Tibial nerve (tissue), 4 donors: ENCODE data around the gene TENT4B. TPM values are rescaled to one million over a fixed set of nuclear protein-coding genes. Genes with fewer than 3 reads are reported as not detected.

ENCODE experiments used
- DNase-seq, 2 donors: peaks; one replicate each; pipeline ENCODE4 v3.0.0-alpha.2; 2019; ENCODE audit warnings: low spot score in 2 of 2
- H3K27ac ChIP-seq, 4 donors: fragments of 200-600 bp; sonication (generic) in 3 of 4; one replicate each; pipeline ENCODE4 v1.5.1; 2017 to 2019; ENCODE audit warnings: mild to moderate bottlenecking in 1 of 4
- H3K27me3 ChIP-seq, 2 donors: fragments of 200-600 bp; sonication (generic) in 1 of 2; one replicate each; pipeline versions ENCODE4 v1.5.1 to v1.6.0; 2017 to 2019
- H3K36me3 ChIP-seq, 3 donors: fragments of 200-600 bp; sonication (generic); one replicate each; pipeline ENCODE4 v1.5.1; 2018 to 2019
- H3K4me1 ChIP-seq, 4 donors: fragments of 200-600 bp; sonication (generic) in 3 of 4; one replicate each; pipeline ENCODE4 v1.5.1; 2017 to 2019
- H3K4me3 ChIP-seq, 4 donors: fragments of 200-600 bp; sonication (generic) in 3 of 4; one replicate each; pipeline ENCODE4 v1.5.1; 2017 to 2019; ENCODE audit warnings: mild to moderate bottlenecking in 1 of 4, moderate library complexity in 1 of 4
- H3K9me3 ChIP-seq, 4 donors: fragments of 200-600 bp; sonication (generic) in 3 of 4; one replicate each; pipeline ENCODE4 v1.5.1; 2017 to 2019
- CTCF ChIP-seq, 5 experiments: fragments of 200-600 bp in 3 of 5; fragments of 450-650 bp in 2 of 5; sonication (generic) in 3 of 5; IDR thresholded peaks; one replicate each; pipeline ENCODE4 v1.5.1; 2016 to 2019; ENCODE audit warnings: antibody characterized with exemption in 5 of 5, mild to moderate bottlenecking in 3 of 5, moderate library complexity in 2 of 5
- EP300 ChIP-seq, 2 donors: sonication (generic); formaldehyde crosslinking; IDR thresholded peaks; one replicate each; pipeline ENCODE4 v1.6.1; 2017; ENCODE audit warnings: antibody characterized with exemption in 2 of 2, mild to moderate bottlenecking in 1 of 2
- POLR2A ChIP-seq, 2 donors: fragments of 450-650 bp; IDR thresholded peaks; one replicate each; pipeline ENCODE4 v1.6.1; 2017; ENCODE audit warnings: antibody characterized with exemption in 2 of 2, mild to moderate bottlenecking in 2 of 2, moderate library complexity in 2 of 2
- WGBS, 2 donors: methylation state at CpG; one replicate each; pipeline ENCODE4 v1.1.5; 2018; 5-methylcytosine and 5-hydroxymethylcytosine counted together
- total RNA-seq, 4 donors: library from RNA; depleted of rRNA; stranded (reverse); fragments of >200 nt; gene quantifications; one replicate each; pipeline ENCODE4 v1.1.0, GENCODE V29; 2016

The TENT4B gene
- total RNA-seq, 4 donors from 2014 or later, result 11.7 to 18.6 (median 16.5) TPM

GRCh38 chr16:50247906-50248608 lies 95.0 kb downstream of the TENT4B start:
- TF ChIP-seq EP300 (IDR thresholded peaks at IDR 0.05), result no peak
- no peak for TF ChIP-seq POLR2A (IDR thresholded peaks at IDR 0.05)
- TF ChIP-seq CTCF (IDR thresholded peaks at IDR 0.05), result no peak
- Histone ChIP-seq H3K4me3 (no peak overlapping the region), H3K27ac (peak overlapping the region in 1 of 4 donors; percentile 11), H3K27me3 (peaks cover 0 to 25% of the 10 kb centered on the region in 2 donors), H3K4me1 (peaks cover 0 to 41% (median 13%) of the 10 kb centered on the region in 4 donors), H3K9me3 (no peaks in the 10 kb centered on the region), H3K36me3 (no peaks in the 10 kb centered on the region)
- no peak for DNase-seq
- 81 to 86% methylated on average over 11 to 13 of the region's 13 CpGs for WGBS, 2 donors

GRCh38 chr16:50248845-50249244 lies 95.7 kb downstream of the TENT4B start:
- no peak overlapping the region for H3K4me3 ChIP-seq
- H3K27ac ChIP-seq, result no peak overlapping the region
- H3K4me1 ChIP-seq, result peaks cover 0 to 44% (median 13%) of the 10 kb centered on the region in 4 donors
- peaks cover 0 to 22% of the 10 kb centered on the region in 2 donors for H3K27me3 ChIP-seq
- WGBS, 2 donors, result 93 to 95% methylated on average over 8 of the region's 8 CpGs
- H3K9me3 ChIP-seq, result no peaks in the 10 kb centered on the region
- TF ChIP-seq EP300 (IDR thresholded peaks at IDR 0.05), result no peak
- TF ChIP-seq POLR2A (IDR thresholded peaks at IDR 0.05), result no peak
- no peak for TF ChIP-seq CTCF (IDR thresholded peaks at IDR 0.05)
- DNase-seq, result no peak
- H3K36me3 ChIP-seq, result no peaks in the 10 kb centered on the region

- Histone ChIP-seq H3K27ac (peak overlapping the region in 1 of 4 donors; percentile 25), H3K4me3 (no peak overlapping the region), H3K9me3 (no peaks in the 10 kb centered on the region), H3K27me3 (peaks cover 0 to 2% of the 10 kb centered on the region in 2 donors), H3K4me1 (peaks cover 0 to 24% (median 6%) of the 10 kb centered on the region in 4 donors), H3K36me3 (no peaks in the 10 kb centered on the region)
- no peak for DNase-seq
- TF ChIP-seq EP300 (IDR thresholded peaks at IDR 0.05), result no peak
- TF ChIP-seq POLR2A (IDR thresholded peaks at IDR 0.05), result no peak
- no peak for TF ChIP-seq CTCF (IDR thresholded peaks at IDR 0.05)
- 79 to 81% methylated on average over 14 to 15 of the region's 15 CpGs for WGBS, 2 donors
Observed at GRCh38 chr16:50251375-50252081, 98.4 kb downstream of the TENT4B start.

- Histone ChIP-seq H3K4me1 (peaks cover 0 to 18% (median 4%) of the 10 kb centered on the region in 4 donors), H3K36me3 (no peaks in the 10 kb centered on the region), H3K9me3 (no peaks in the 10 kb centered on the region), H3K4me3 (no peak overlapping the region), H3K27me3 (no peaks in the 10 kb centered on the region), H3K27ac (peak overlapping the region in 1 of 4 donors; percentile 25)
- no peak for TF ChIP-seq CTCF (IDR thresholded peaks at IDR 0.05)
- no peak for TF ChIP-seq EP300 (IDR thresholded peaks at IDR 0.05)
- no peak for TF ChIP-seq POLR2A (IDR thresholded peaks at IDR 0.05)
- WGBS, 2 donors, result 62 to 70% methylated on average over 9 of the region's 9 CpGs
- DNase-seq, result no peak
Observed at GRCh38 chr16:50252082-50252611, 99.0 kb downstream of the TENT4B start.
